ENCODE results near the gene AGAP1. TPM values are rescaled to one million over a fixed set of nuclear protein-coding genes. Genes with fewer than 3 reads are reported as not detected.

Gene AGAP1
- total RNA-seq, 1 donor from 2014 or later = 47.2 TPM

- DNase-seq (ENCODE audit: low spot score, unreplicated experiment) = no peak
- H3K27ac Mint-ChIP-seq = no peak overlapping the region
- H3K9me3 Mint-ChIP-seq (ENCODE audit: low read depth) = no peaks in the 10 kb centered on the region
- peak overlapping the region; percentile 42 for H3K4me3 Mint-ChIP-seq (ENCODE audit: low read depth)
- TF ChIP-seq, protein P1, sequence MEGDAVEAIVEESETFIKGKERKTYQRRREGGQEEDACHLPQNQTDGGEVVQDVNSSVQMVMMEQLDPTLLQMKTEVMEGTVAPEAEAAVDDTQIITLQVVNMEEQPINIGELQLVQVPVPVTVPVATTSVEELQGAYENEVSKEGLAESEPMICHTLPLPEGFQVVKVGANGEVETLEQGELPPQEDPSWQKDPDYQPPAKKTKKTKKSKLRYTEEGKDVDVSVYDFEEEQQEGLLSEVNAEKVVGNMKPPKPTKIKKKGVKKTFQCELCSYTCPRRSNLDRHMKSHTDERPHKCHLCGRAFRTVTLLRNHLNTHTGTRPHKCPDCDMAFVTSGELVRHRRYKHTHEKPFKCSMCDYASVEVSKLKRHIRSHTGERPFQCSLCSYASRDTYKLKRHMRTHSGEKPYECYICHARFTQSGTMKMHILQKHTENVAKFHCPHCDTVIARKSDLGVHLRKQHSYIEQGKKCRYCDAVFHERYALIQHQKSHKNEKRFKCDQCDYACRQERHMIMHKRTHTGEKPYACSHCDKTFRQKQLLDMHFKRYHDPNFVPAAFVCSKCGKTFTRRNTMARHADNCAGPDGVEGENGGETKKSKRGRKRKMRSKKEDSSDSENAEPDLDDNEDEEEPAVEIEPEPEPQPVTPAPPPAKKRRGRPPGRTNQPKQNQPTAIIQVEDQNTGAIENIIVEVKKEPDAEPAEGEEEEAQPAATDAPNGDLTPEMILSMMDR (IDR thresholded peaks at IDR 0.05; ENCODE audit: unreplicated experiment) = no peak
- H3K36me3 Mint-ChIP-seq (ENCODE audit: insufficient read depth) = no peaks in the 10 kb centered on the region
- H3K27me3 Mint-ChIP-seq = peaks cover 68% of the 10 kb centered on the region
- peaks cover 7% of the 10 kb centered on the region for H3K4me1 Mint-ChIP-seq (ENCODE audit: low read depth)
Measured at GRCh38 chr2:236165842-236166795, 672.3 kb downstream of the AGAP1 start.

DNA sequence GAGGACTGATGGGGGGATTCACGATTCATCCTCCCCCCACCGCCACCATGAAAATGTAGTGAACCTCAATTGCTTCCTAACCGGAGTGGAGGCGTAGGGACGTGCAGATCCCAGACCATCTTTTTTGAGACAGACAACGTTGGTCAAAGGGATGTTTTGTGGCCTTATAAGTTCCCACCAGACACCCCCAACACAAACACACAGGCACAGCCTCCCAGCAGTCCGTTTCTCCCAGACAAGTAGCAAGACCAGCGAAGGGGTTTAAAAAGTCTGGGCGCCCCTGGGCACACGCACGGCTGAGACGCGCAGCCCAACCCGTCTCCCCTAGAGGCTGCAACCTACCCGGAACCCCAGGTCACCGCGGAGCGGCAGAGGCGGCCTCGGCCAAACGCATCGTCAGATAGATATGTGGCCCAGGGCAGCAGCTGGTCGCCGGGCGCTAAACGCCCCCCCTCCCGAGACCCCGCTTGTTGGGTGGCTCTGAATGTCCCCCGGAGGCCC is 673.0 kb downstream of the AGAP1 start:
- Mint-ChIP-seq H3K27me3 (peaks cover 68% of the 10 kb centered on the region), H3K27ac (no peak overlapping the region), H3K4me1 (ENCODE audit: low read depth) (peaks cover 7% of the 10 kb centered on the region), H3K4me3 (ENCODE audit: low read depth) (peak overlapping the region; percentile 42), H3K9me3 (ENCODE audit: low read depth) (no peaks in the 10 kb centered on the region), H3K36me3 (ENCODE audit: insufficient read depth) (no peaks in the 10 kb centered on the region)
- TF ChIP-seq, protein P1 (IDR thresholded peaks at IDR 0.05; ENCODE audit: unreplicated experiment) = no peak
- DNase-seq (ENCODE audit: low spot score, unreplicated experiment) = no peak

DNA sequence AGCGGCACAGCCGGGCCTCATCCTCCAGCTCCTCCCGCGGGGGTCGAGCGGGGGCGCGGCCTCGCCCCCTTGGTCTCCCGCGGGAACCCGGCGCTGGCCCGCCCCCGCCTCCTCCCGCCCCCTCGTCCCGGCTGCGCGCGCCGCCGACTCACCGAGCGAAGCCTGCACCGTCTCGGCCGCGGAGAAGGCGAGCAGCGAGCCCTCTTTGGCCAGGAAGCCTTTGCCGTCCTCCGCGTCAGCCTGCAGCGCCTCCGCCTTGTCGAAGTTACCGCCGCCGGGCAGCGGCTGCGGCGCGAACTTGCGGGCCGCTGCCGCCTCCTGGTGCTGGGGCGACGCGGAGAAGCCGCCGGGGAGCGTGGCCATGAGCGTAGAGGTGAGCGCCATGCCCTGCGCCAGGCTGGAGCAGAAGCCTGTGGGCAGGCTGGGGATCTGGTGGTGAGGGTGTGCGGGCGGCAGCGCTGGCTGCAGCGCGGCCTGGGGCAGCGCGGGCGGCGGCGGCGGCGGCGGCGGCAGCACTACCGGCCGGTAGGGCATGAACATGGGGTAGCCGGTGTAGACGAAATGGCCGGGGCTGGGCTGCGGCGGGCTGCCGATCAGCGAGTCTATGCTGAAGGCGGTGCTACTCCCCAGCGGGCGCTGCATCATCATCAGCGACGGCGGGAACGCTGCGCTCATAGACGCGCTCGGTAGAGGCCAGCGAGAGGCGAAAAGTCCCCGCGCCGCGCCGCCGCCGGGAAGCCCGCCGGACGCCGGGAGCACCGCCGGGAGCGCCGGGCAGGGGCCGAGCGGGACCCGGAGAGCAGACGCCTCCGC is 673.7 kb downstream of the AGAP1 start:
- peak overlapping the region; percentile 24 for H3K4me3 Mint-ChIP-seq (ENCODE audit: low read depth)
- H3K27ac Mint-ChIP-seq = no peak overlapping the region
- no peaks in the 10 kb centered on the region for H3K9me3 Mint-ChIP-seq (ENCODE audit: low read depth)
- no peak for DNase-seq (ENCODE audit: low spot score, unreplicated experiment)
- H3K36me3 Mint-ChIP-seq (ENCODE audit: insufficient read depth) = no peaks in the 10 kb centered on the region
- peaks cover 7% of the 10 kb centered on the region for H3K4me1 Mint-ChIP-seq (ENCODE audit: low read depth)
- TF ChIP-seq, protein P1 (IDR thresholded peaks at IDR 0.05; ENCODE audit: unreplicated experiment) = peak; percentile 34
- peaks cover 68% of the 10 kb centered on the region for H3K27me3 Mint-ChIP-seq

GRCh38 chr2:236168110-236169080 is 674.6 kb downstream of the AGAP1 start, which contains the start of gene GBX2:
Gene GBX2, minus strand, starts transcription at chr2:236168386. Its CDS starts 415 bp downstream, at chr2:236167971.
- H3K9me3 Mint-ChIP-seq (ENCODE audit: low read depth) = no peaks in the 10 kb centered on the region
- H3K4me1 Mint-ChIP-seq (ENCODE audit: low read depth) = peaks cover 7% of the 10 kb centered on the region
- no peaks in the 10 kb centered on the region for H3K36me3 Mint-ChIP-seq (ENCODE audit: insufficient read depth)
- H3K27me3 Mint-ChIP-seq = peaks cover 70% of the 10 kb centered on the region
- no peak for DNase-seq (ENCODE audit: low spot score, unreplicated experiment)
- H3K4me3 Mint-ChIP-seq (ENCODE audit: low read depth) = peak within 1 kb of the TSS; percentile 24
- no peak within 1 kb of the TSS for H3K27ac Mint-ChIP-seq
- TF ChIP-seq, protein P1 (IDR thresholded peaks at IDR 0.05; ENCODE audit: unreplicated experiment) = no peak

Data from progenitor cell of endocrine pancreas (in vitro differentiated cells).